GM19372 (cell line): ENCODE measurements around the gene NPS.

Source experiments
- ATAC-seq: cut with Tn5 transposase; IDR thresholded peaks from one replicate; pipeline ENCODE4 v1.9.1; 2021; ENCODE audit warnings: mild to moderate bottlenecking, low read depth, moderate library complexity; ENCODE audit not compliant: unreplicated experiment

The NPS gene

GRCh38 chr10:127553417-127553816 is 4.3 kb downstream of the NPS start:
- ATAC-seq = no peak

GRCh38 chr10:127556916-127557315 is 7.8 kb downstream of the NPS start:
- no peak for ATAC-seq

- no peak for ATAC-seq
Observed at GRCh38 chr10:127561647-127562046, 12.5 kb downstream of the NPS start.

GRCh38 chr10:127563718-127564553 is 14.8 kb downstream of the NPS start:
- ATAC-seq = no peak

GRCh38 chr10:127564644-127565043 is 15.5 kb downstream of the NPS start:
- no peak for ATAC-seq

GRCh38 chr10:127565583-127565982 is 16.5 kb downstream of the NPS start:
- ATAC-seq = no peak

GRCh38 chr10:127569210-127569609 is 20.1 kb downstream of the NPS start:
- ATAC-seq = no peak

GRCh38 chr10:127570036-127570435 is 20.9 kb downstream of the NPS start:
- no peak for ATAC-seq

GRCh38 chr10:127571386-127571785 is 22.3 kb downstream of the NPS start:
- ATAC-seq = no peak

GRCh38 chr10:127576051-127576450 is 26.9 kb downstream of the NPS start:
- no peak for ATAC-seq

GRCh38 chr10:127576740-127577161 is 27.6 kb downstream of the NPS start:
- ATAC-seq = no peak

GRCh38 chr10:127577376-127578258 is 28.5 kb downstream of the NPS start:
- no peak for ATAC-seq

- no peak for ATAC-seq
Observed at GRCh38 chr10:127578259-127578960, 29.3 kb downstream of the NPS start.

- no peak for ATAC-seq
Observed at GRCh38 chr10:127578961-127579305, 29.8 kb downstream of the NPS start.

GRCh38 chr10:127579640-127580039 is 30.5 kb downstream of the NPS start:
- ATAC-seq = no peak

- ATAC-seq = no peak
Observed at GRCh38 chr10:127580822-127581221, 31.7 kb downstream of the NPS start.

GRCh38 chr10:127585519-127586023 is 36.5 kb downstream of the NPS start:
- no peak for ATAC-seq

GRCh38 chr10:127587668-127588365 is 38.7 kb downstream of the NPS start:
- no peak for ATAC-seq

- no peak for ATAC-seq
Observed at GRCh38 chr10:127592586-127592985, 43.5 kb downstream of the NPS start.

- ATAC-seq = no peak
Observed at GRCh38 chr10:127600479-127600878, 51.4 kb downstream of the NPS start.
